HCT116 (cell line): ENCODE results near the gene SLC50A1. TPM values are rescaled to one million over a fixed set of nuclear protein-coding genes. Genes with fewer than 3 reads are reported as not detected.

Source experiments
- ATAC-seq: fragments of 200-7000 bp; cut with Tn5 transposase; 2 replicates; pipeline ENCODE4 v1.9.1; 2020; ENCODE audit warnings: mild to moderate bottlenecking, moderate library complexity
- BruUV-seq: library from RNA; stranded (reverse); fragments of 400-500 nt; replicated peaks from 2 replicates; lab custom pipeline; 2021; lab: Mats Ljungman, UMichigan
- CTCF ChIA-PET: fragments of 300-600 bp; sonication (Branson Sonifier 250); formaldehyde crosslinking; loops from one replicate; lab custom pipeline; 2021; ENCODE audit warnings: antibody characterized with exemption; lab: Charles Lee
- POLR2A ChIA-PET: fragments of 300-600, 350-600 bp; sonication (Branson Sonifier 250); formaldehyde crosslinking; loops from one replicate; lab custom pipeline; 2021; ENCODE audit warnings: antibody characterized with exemption; lab: Charles Lee
- RAD21 ChIA-PET, 2 experiments: fragments of 300-600 bp; sonication (Branson Sonifier 250); formaldehyde crosslinking; loops; one replicate each; lab custom pipeline; 2023; ENCODE audit warnings: low total read pairs in 2 of 2; ENCODE audit not compliant: uncharacterized antibody in 2 of 2, unreplicated experiment in 2 of 2, low non-redundant PET in 1 of 2; lab: Charles Lee
- DNase-seq: peaks from one replicate; pipeline ENCODE4 v3.0.0-alpha.2; 2010; ENCODE audit warnings: low read depth, low spot score
- H2AFZ ChIP-seq: fragments of 200-600 bp; shearing (Covaris generic), sonication (generic); 2 replicates; pipeline ENCODE4 v1.6.1; 2017; ENCODE audit warnings: low read depth, mixed run types, mixed read lengths, antibody characterized with exemption, low read length; ENCODE audit not compliant: poor library complexity, severe bottlenecking
- H3K27ac ChIP-seq: 2 replicates; pipeline ENCODE4 v1.5.1; 2012; ENCODE audit warnings: low read depth, low read length
- H3K27me3 ChIP-seq: fragments of 200-600 bp; sonication (generic); 2 replicates; pipeline ENCODE4 v1.6.1; 2016; ENCODE audit warnings: mixed run types, low read length, mixed read lengths; ENCODE audit not compliant: insufficient read depth
- H3K36me3 ChIP-seq, 2 experiments: fragments of 200-500 bp in 1 of 2; fragments of 200-600 bp in 1 of 2; sonication (Bioruptor generic) in 1 of 2; sonication (generic) in 1 of 2; 2 replicates each; pipeline versions ENCODE4 v1.5.1 to v1.6.1; 2014 to 2016; ENCODE audit warnings: low read length in 2 of 2, inconsistent platforms in 1 of 2, mixed read lengths in 1 of 2, mixed run types in 1 of 2; ENCODE audit not compliant: insufficient read depth in 2 of 2, control insufficient read depth in 1 of 2
- H3K4me1 ChIP-seq, 2 experiments: fragments of 200-600 bp in 1 of 2; sonication (generic) in 1 of 2; 2 replicates each; pipeline versions ENCODE4 v1.5.1 to v1.6.1; 2012 to 2017; ENCODE audit warnings: low read length in 2 of 2, inconsistent platforms in 1 of 2, mild to moderate bottlenecking in 1 of 2, mixed read lengths in 1 of 2, mixed run types in 1 of 2, moderate library complexity in 1 of 2; ENCODE audit not compliant: insufficient read depth in 2 of 2, control insufficient read depth in 1 of 2
- H3K4me2 ChIP-seq: fragments of 200-600 bp; sonication (generic); 2 replicates; pipeline ENCODE4 v1.6.1; 2017; ENCODE audit warnings: mixed run types, low read length, mixed read lengths
- H3K4me3 ChIP-seq, 2 experiments: fragments of 200-600 bp in 1 of 2; sonication (generic) in 1 of 2; replicated peaks in 1 of 2; 2 replicates each; pipeline ENCODE4 v1.5.1; 2011 to 2016; ENCODE audit warnings: low read length in 2 of 2, control low read depth in 1 of 2, low read depth in 1 of 2, mild to moderate bottlenecking in 1 of 2, mixed read lengths in 1 of 2, mixed run types in 1 of 2
- H3K79me2 ChIP-seq: fragments of 200-600 bp; sonication (generic); 2 replicates; pipeline ENCODE4 v1.6.1; 2017; ENCODE audit warnings: mild to moderate bottlenecking, mixed run types, low read length, moderate library complexity, mixed read lengths; ENCODE audit not compliant: insufficient read depth
- H3K9ac ChIP-seq: fragments of 200-600 bp; sonication (generic); 2 replicates; pipeline ENCODE4 v1.6.1; 2016; ENCODE audit warnings: low read length, mixed read lengths
- H3K9me2 ChIP-seq: fragments of 200-600 bp; sonication (generic), shearing (Covaris generic); 2 replicates; pipeline ENCODE4 v1.6.1; 2017; ENCODE audit warnings: mixed run types, mild to moderate bottlenecking, moderate library complexity; ENCODE audit not compliant: insufficient read depth
- H3K9me3 ChIP-seq, 2 experiments: fragments of 200-500 bp in 1 of 2; fragments of 200-600 bp in 1 of 2; sonication (Bioruptor generic) in 1 of 2; sonication (generic) in 1 of 2; 2 replicates each; pipeline ENCODE4 v1.6.1; 2014 to 2017; ENCODE audit warnings: low read length in 2 of 2, mixed read lengths in 2 of 2, inconsistent platforms in 1 of 2, low read depth in 1 of 2, mild to moderate bottlenecking in 1 of 2, mixed run types in 1 of 2, moderate library complexity in 1 of 2; ENCODE audit not compliant: control insufficient read depth in 1 of 2, insufficient read depth in 1 of 2
- H4K20me1 ChIP-seq: fragments of 200-600 bp; sonication (generic), shearing (Covaris generic); 2 replicates; pipeline ENCODE4 v1.6.1; 2017; ENCODE audit warnings: mixed run types, mild to moderate bottlenecking, moderate library complexity; ENCODE audit not compliant: insufficient read depth
- CBX3 ChIP-seq: IDR thresholded peaks from 2 replicates; pipeline ENCODE4 v1.6.1; 2012; ENCODE audit warnings: low read depth
- CEBPB ChIP-seq: IDR thresholded peaks from 2 replicates; pipeline ENCODE4 v1.6.1; 2012; ENCODE audit warnings: low read depth
- CTCF ChIP-seq, 3 experiments: fragments of 200-600 bp in 1 of 3; sonication (generic) in 1 of 3; IDR thresholded peaks in 2 of 3; conservative IDR thresholded peaks in 1 of 3; 2 replicates each; pipeline ENCODE4 v1.5.1; 2012 to 2017; ENCODE audit warnings: low read depth in 2 of 3, low read length in 2 of 3, antibody characterized with exemption in 1 of 3, borderline replicate concordance in 1 of 3, control low read depth in 1 of 3, mild to moderate bottlenecking in 1 of 3, mixed read lengths in 1 of 3, mixed run types in 1 of 3, moderate library complexity in 1 of 3; ENCODE audit not compliant: insufficient read depth in 1 of 3
- EZH2phosphoT487 ChIP-seq: fragments of 200-600 bp; IDR thresholded peaks from 2 replicates; pipeline ENCODE4 v1.6.1; 2018; ENCODE audit warnings: antibody characterized with exemption, borderline replicate concordance
- RAD21 ChIP-seq: IDR thresholded peaks from 2 replicates; pipeline ENCODE4 v1.6.1; 2012; ENCODE audit warnings: low read depth, mild to moderate bottlenecking
- TCF7L2 ChIP-seq: IDR thresholded peaks from 2 replicates; pipeline ENCODE4 v1.7.0; 2011; ENCODE audit warnings: borderline replicate concordance, inconsistent platforms; ENCODE audit not compliant: insufficient read depth, insufficient read length; ENCODE audit errors: extremely low read depth
- ZNF274 ChIP-seq: fragments of 200-500 bp; sonication (Bioruptor generic); IDR thresholded peaks from 2 replicates; pipeline ENCODE4 v1.6.1; 2014; ENCODE audit warnings: mild to moderate bottlenecking, low read depth, low read length, inconsistent platforms
- intact Hi-C: fragments of 100-400 bp; cut with micrococcal nuclease; formaldehyde crosslinking; loops from 2 replicates; pipeline ENCODE4 v1.10.0; 2022
- total RNA-seq: library from RNA; stranded (reverse); gene quantifications from one replicate; pipeline ENCODE4 v1.2.1, GENCODE V29; 2021; ENCODE audit not compliant: unreplicated experiment
- TF ChIP-seq, protein P1 (sequence below): IDR thresholded peaks from 2 replicates; pipeline ENCODE4 v1.6.1; 2012

Gene SLC50A1
- total RNA-seq, 1 experiment from 2014 or later: 49.9 TPM

GRCh38 chr1:155176544-155177071 lies 41.0 kb downstream of the SLC50A1 start:
- H3K4me3 ChIP-seq: no peak overlapping the region
- H3K9ac ChIP-seq: no peak overlapping the region
- peaks cover 15% of the 10 kb centered on the region for H3K79me2 ChIP-seq
- ChIA-PET RAD21 (interaction anchor here in 1 of 2 experiments (0.5 to 1.1 kb wide), 2 partner anchors 16 to 17 kb away, joined by 3 read pairs; no protein-coding TSS in a partner anchor), POLR2A (interaction anchor here (1.0 to 2.5 kb wide), 3 partner anchors 17 to 65 kb away, joined by 3 to 15 read pairs (median 4); a partner anchor contains a TSS)
- H3K36me3 ChIP-seq: no peaks in the 10 kb centered on the region; a peak in 1 of 4 replicates
- ATAC-seq: peak; percentile 56
- H3K27ac ChIP-seq: no peak overlapping the region; the same call in 1 of the 2 replicates
- peak; percentile 50 for DNase-seq
- no peaks in the 10 kb centered on the region for H4K20me1 ChIP-seq
- H3K9me3 ChIP-seq: no peaks in the 10 kb centered on the region
- H3K9me2 ChIP-seq: no peaks in the 10 kb centered on the region
- no peak overlapping the region for H3K4me2 ChIP-seq
- no peaks in the 10 kb centered on the region for H3K27me3 ChIP-seq
- H3K4me1 ChIP-seq: peaks cover 7 to 42% of the 10 kb centered on the region in 2 experiments; a peak in 3 of 4 replicates
- TF ChIP-seq EZH2phosphoT487 (no peak), CTCF (IDR thresholded peaks at IDR 0.05 in 2 of 3, conservative IDR thresholded peaks at IDR 0.05 in 1 of 3; ENCODE audit: borderline replicate concordance in 1 of 3, insufficient read depth in 1 of 3, low read depth in 2 of 3, low read length in 2 of 3) (peak in 2 of 3 experiments; percentile 93 to 94; a peak in 4 of 6 replicates), CEBPB (no peak), RAD21 (no peak), CBX3 (no peak), TCF7L2 (peak; percentile 58), ZNF274 (no peak)
- TF ChIP-seq, protein P1, sequence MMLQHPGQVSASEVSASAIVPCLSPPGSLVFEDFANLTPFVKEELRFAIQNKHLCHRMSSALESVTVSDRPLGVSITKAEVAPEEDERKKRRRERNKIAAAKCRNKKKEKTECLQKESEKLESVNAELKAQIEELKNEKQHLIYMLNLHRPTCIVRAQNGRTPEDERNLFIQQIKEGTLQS: no peak
- TF ChIP-seq, all 23 proteins: peak for 2
- no TSS peak for BruUV-seq
- H2AFZ ChIP-seq: no peak overlapping the region
- CTCF ChIA-PET: interaction anchor here (1.0 to 4.6 kb wide), 7 partner anchors 10 to 148 kb away, joined by 3 to 71 read pairs (median 5); no protein-coding TSS in a partner anchor
- intact Hi-C loops: loop anchor here (2.0 to 10.0 kb wide), 2 partner anchors 148 to 416 kb away; partner anchors contain the start of gene RUSC1
